Measurements from ENCODE around the gene AGMO. TPM values are rescaled to one million over a fixed set of nuclear protein-coding genes. Genes with fewer than 3 reads are reported as not detected.

The AGMO gene
- total and polyA plus RNA-seq, 10 of the 15 experiments (the other 5 are each of a cell fraction or from before 2014, with no cell fraction given) = 0.11 to 0.29 TPM; not detected in 8

DNA sequence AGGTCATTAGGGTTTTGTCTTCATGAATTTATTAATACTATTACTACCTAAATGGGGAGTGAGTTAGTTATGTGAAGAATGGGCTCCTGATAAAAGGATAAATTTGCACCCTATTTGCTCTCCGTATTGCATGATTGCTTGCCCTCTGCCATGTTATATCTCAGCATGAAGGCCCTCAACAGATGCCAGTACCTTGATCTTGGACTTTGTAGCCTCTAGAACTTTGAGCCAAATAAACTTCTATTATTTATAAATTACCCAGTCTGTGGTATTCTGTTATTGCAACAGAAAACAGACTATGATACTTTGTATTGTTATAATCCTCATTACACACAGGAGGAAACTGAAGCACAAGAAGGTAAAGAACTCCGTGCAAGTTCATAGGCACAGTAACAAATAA is 150.8 kb downstream of the AGMO start:
- TF ChIP-seq CHD2 (IDR thresholded peaks at IDR 0.05; ENCODE audit: borderline replicate concordance, low read depth, low read length) = no peak
- TF ChIP-seq MYC (IDR thresholded peaks at IDR 0.05; ENCODE audit: insufficient read depth, insufficient read length, insufficient replicate concordance, low read length, severe bottlenecking) = no peak
- TF ChIP-seq, protein P1, sequence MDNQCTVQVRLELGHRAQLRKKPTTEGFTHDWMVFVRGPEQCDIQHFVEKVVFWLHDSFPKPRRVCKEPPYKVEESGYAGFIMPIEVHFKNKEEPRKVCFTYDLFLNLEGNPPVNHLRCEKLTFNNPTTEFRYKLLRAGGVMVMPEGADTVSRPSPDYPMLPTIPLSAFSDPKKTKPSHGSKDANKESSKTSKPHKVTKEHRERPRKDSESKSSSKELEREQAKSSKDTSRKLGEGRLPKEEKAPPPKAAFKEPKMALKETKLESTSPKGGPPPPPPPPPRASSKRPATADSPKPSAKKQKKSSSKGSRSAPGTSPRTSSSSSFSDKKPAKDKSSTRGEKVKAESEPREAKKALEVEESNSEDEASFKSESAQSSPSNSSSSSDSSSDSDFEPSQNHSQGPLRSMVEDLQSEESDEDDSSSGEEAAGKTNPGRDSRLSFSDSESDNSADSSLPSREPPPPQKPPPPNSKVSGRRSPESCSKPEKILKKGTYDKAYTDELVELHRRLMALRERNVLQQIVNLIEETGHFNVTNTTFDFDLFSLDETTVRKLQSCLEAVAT (IDR thresholded peaks at IDR 0.05) = no peak
- no peak for TF ChIP-seq SMAD1 (IDR thresholded peaks at IDR 0.05; ENCODE audit: low read depth, partially characterized antibody)
- no peak for TF ChIP-seq BRCA1 (IDR thresholded peaks at IDR 0.05; ENCODE audit: low read depth, low read length)
- TF ChIP-seq RELA (IDR thresholded peaks at IDR 0.05; ENCODE audit: borderline replicate concordance, partially characterized antibody) = no peak
- TF ChIP-seq SPI1 (IDR thresholded peaks at IDR 0.05; ENCODE audit: borderline replicate concordance, insufficient read depth, low read depth, low read length) = no peak
- TF ChIP-seq SIN3A (IDR thresholded peaks at IDR 0.05; ENCODE audit: low read depth, low read length) = no peak
- no peak for TF ChIP-seq TCF7 (IDR thresholded peaks at IDR 0.05; ENCODE audit: borderline replicate concordance)
- H3K9me3 ChIP-seq (replicated peaks; ENCODE audit: control insufficient read depth, insufficient read depth, low read length) = no peaks in the 10 kb centered on the region
- ChIA-PET CTCF (no interaction called here), RAD21 (ENCODE audit: unreplicated experiment) (no interaction called here), POLR2A (no interaction called here), SMC1A (ENCODE audit: uncharacterized antibody, unreplicated experiment) (no interaction called here)
- H3K36me3 ChIP-seq (ENCODE audit: control insufficient read depth in 2 of 2, insufficient read depth in 2 of 2, low read length in 1 of 2) = no peaks in the 10 kb centered on the region
- no peaks in the 10 kb centered on the region for H3K27me3 ChIP-seq (replicated peaks in 1 of 2; ENCODE audit: control insufficient read depth in 2 of 2, insufficient read depth in 2 of 2, low read length in 1 of 2)
- no peaks in the 10 kb centered on the region for H3K79me2 ChIP-seq (ENCODE audit: control insufficient read depth, insufficient read depth, low read length)
- intact Hi-C loops (cut with micrococcal nuclease; ENCODE audit: unreplicated experiment) = no loop called here
- H3K4me2 ChIP-seq (ENCODE audit: control insufficient read depth, insufficient read depth) = no peak overlapping the region
- H3K27ac ChIP-seq (ENCODE audit: control insufficient read depth, insufficient read depth) = no peak overlapping the region
- no peak overlapping the region for H3K9ac ChIP-seq (ENCODE audit: control insufficient read depth, insufficient read depth, low read length)
- H3K4me1 ChIP-seq (ENCODE audit: control insufficient read depth, insufficient read depth, low read length) = no peaks in the 10 kb centered on the region
- in situ Hi-C loops (cut with MboI) = no loop called here
- 13% methylated on average over 2 of the region's 2 CpGs for WGBS (ENCODE audit: insufficient coverage, insufficient replicate concordance, low lambda C conversion rate, missing lambda C conversion rate)
- FAIRE-seq (no peak), ATAC-seq (no peak), DNase-seq (ENCODE audit: low read depth, low spot score) (no peak)
- H4K20me1 ChIP-seq (ENCODE audit: control insufficient read depth, insufficient read depth) = no peaks in the 10 kb centered on the region
- H2AFZ ChIP-seq (ENCODE audit: control insufficient read depth, low read depth, low read length) = no peak overlapping the region
- no peak overlapping the region for H3K4me3 ChIP-seq
- BruUV-seq (replicated peaks) = no TSS peak

Measured in GM12878 (cell line).